Neutrophil (primary cell): Measurements from ENCODE around the gene NMB.

ENCODE experiments used
- H3K27ac ChIP-seq: fragments of 200-600 bp; sonication (generic); 2 replicates; pipeline ENCODE4 v1.5.1; 2016; ENCODE audit warnings: mild to moderate bottlenecking, moderate library complexity
- H3K27me3 ChIP-seq: fragments of 200-600 bp; sonication (generic); 2 replicates; pipeline ENCODE4 v1.6.0; 2016; ENCODE audit warnings: mild to moderate bottlenecking
- H3K36me3 ChIP-seq: fragments of 200-600 bp; sonication (generic); 2 replicates; pipeline ENCODE4 v1.5.1; 2017
- H3K4me1 ChIP-seq, 2 experiments: fragments of 200-600 bp in 1 of 2; sonication (generic) in 1 of 2; 1 replicate in 1 of 2; 2 replicates in 1 of 2; pipeline versions ENCODE4 v1.5.1 to v1.6.1; 2013 to 2016; ENCODE audit warnings: low read depth in 1 of 2, low read length in 1 of 2, mild to moderate bottlenecking in 1 of 2, moderate library complexity in 1 of 2; ENCODE audit not compliant: control insufficient read depth in 1 of 2, insufficient read depth in 1 of 2
- H3K4me3 ChIP-seq, 2 experiments: fragments of 200-600 bp in 1 of 2; sonication (generic) in 1 of 2; 1 replicate in 1 of 2; 2 replicates in 1 of 2; pipeline ENCODE4 v1.5.1; 2013 to 2016; ENCODE audit warnings: low read depth in 1 of 2, low read length in 1 of 2, mild to moderate bottlenecking in 1 of 2, moderate library complexity in 1 of 2
- H3K9me3 ChIP-seq: fragments of 200-600 bp; sonication (generic); 2 replicates; pipeline ENCODE4 v1.5.1; 2016
- TF ChIP-seq, protein P1 (sequence below): fragments of 200-600 bp; sonication (generic); IDR thresholded peaks from 2 replicates; pipeline ENCODE4 v1.5.1; 2016; ENCODE audit warnings: antibody characterized with exemption

The NMB gene

DNA sequence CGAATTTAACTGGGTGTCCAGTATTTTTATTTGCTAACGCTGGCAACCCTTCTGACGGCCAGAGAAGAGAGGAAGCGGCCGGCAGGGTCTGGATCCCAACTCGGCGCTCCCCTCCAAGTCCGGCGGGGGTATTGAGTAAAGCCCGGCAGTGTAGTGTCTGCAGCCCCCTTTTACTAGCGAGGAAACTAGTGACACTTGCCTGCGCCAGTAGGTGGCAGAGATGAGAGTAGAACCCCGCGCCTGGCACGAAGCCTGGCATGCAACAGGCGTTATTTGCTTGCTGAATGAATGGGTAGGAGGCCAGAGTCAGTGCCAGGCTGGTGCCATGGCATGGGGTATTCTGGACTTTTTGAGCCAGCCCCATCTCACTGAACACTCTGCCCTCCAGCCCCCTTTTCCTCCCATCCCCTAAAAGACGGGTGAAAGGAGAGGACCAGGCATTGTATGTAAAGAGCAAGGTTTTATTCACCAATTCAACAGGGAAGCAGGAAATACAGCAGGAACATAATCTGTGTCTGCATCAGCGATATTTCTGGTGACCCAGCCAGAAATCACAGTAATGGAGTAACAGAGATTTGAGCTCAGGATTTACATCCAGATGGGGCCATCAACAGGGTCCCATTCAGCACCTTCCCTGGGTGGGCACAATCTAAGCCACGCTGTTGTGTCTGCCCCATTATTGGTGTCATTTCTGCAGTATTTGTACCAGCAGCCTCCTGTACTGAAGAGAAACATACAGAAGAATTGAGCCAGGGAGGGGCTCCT is 3.1 kb downstream of the NMB start:
- H3K36me3 ChIP-seq: peaks cover 15% of the 10 kb centered on the region
- no peaks in the 10 kb centered on the region for H3K9me3 ChIP-seq
- TF ChIP-seq, protein P1, sequence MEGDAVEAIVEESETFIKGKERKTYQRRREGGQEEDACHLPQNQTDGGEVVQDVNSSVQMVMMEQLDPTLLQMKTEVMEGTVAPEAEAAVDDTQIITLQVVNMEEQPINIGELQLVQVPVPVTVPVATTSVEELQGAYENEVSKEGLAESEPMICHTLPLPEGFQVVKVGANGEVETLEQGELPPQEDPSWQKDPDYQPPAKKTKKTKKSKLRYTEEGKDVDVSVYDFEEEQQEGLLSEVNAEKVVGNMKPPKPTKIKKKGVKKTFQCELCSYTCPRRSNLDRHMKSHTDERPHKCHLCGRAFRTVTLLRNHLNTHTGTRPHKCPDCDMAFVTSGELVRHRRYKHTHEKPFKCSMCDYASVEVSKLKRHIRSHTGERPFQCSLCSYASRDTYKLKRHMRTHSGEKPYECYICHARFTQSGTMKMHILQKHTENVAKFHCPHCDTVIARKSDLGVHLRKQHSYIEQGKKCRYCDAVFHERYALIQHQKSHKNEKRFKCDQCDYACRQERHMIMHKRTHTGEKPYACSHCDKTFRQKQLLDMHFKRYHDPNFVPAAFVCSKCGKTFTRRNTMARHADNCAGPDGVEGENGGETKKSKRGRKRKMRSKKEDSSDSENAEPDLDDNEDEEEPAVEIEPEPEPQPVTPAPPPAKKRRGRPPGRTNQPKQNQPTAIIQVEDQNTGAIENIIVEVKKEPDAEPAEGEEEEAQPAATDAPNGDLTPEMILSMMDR: peak; percentile 67
- peak overlapping the region; percentile 91 to 98 for H3K4me3 ChIP-seq
- H3K27ac ChIP-seq: peak overlapping the region; percentile 88
- peaks cover 14% of the 10 kb centered on the region for H3K27me3 ChIP-seq
- peaks cover 31 to 36% of the 10 kb centered on the region in 2 experiments for H3K4me1 ChIP-seq

GRCh38 chr15:84653910-84654688 is 3.9 kb downstream of the NMB start, which contains the start of gene WDR73:
TSS of gene WDR73 (minus strand) at chr15:84654283. CDS start at chr15:84654274, 9 bp downstream.
- TF ChIP-seq, protein P1: no peak
- Histone ChIP-seq H3K9me3 (no peaks in the 10 kb centered on the region), H3K27me3 (peaks cover 14% of the 10 kb centered on the region), H3K27ac (peak within 1 kb of the TSS; percentile 88), H3K4me1 (peaks cover 31 to 36% of the 10 kb centered on the region in 2 experiments), H3K36me3 (peaks cover 19% of the 10 kb centered on the region), H3K4me3 (peak within 1 kb of the TSS; percentile 91 to 98)

DNA sequence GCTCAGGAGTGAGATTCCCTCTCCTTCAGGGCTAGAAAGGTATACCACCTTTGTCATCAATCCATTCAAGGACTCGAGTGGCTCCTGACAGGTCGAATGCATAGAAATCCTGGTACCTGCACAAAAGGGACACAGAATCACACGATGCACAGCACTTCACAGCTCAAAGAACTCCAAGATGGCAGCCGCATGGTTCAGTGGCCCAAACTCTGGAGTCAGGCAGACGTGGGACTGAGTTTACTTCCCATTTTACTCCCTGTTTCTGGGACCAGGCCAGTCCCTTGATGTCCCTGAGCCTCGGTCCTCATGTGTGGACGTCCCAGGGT is 4.5 kb downstream of the NMB start:
- Histone ChIP-seq H3K27me3 (peaks cover 14% of the 10 kb centered on the region), H3K27ac (peak overlapping the region; percentile 88), H3K4me1 (peaks cover 30 to 36% of the 10 kb centered on the region in 2 experiments), H3K9me3 (no peaks in the 10 kb centered on the region), H3K36me3 (peaks cover 19% of the 10 kb centered on the region), H3K4me3 (peak overlapping the region; percentile 91 to 98)
- TF ChIP-seq, protein P1: no peak

GRCh38 chr15:84649706-84650105 is 8.3 kb downstream of the NMB start:
- Histone ChIP-seq H3K36me3 (peaks cover 57% of the 10 kb centered on the region), H3K27ac (no peak overlapping the region), H3K4me3 (no peak overlapping the region), H3K4me1 (peaks cover 12 to 16% of the 10 kb centered on the region in 2 experiments), H3K9me3 (no peaks in the 10 kb centered on the region), H3K27me3 (no peaks in the 10 kb centered on the region)
- TF ChIP-seq, protein P1: no peak

DNA sequence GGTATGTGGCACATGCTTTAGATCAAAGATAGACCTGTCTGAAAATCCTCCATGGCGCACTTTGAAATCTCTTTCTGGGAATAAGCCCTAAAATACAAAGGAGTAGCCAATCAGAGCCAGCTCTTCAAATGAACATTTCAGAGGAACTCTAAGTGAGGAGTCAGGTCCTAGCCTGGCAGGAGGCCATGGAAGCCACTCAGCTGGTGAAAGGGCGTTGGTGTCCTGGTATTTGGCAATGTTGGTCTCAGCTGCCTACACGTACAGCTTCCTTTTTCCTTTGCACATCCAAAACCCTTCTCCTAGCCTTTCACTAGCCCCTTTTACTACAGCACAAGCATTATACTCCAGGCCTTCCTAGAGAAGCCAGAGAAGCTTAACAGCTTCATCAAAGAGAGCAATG is 9.5 kb downstream of the NMB start:
- Histone ChIP-seq H3K4me3 (no peak overlapping the region), H3K36me3 (peaks cover 68% of the 10 kb centered on the region), H3K9me3 (no peaks in the 10 kb centered on the region), H3K4me1 (peaks cover 4 to 5% of the 10 kb centered on the region in 2 experiments), H3K27ac (no peak overlapping the region), H3K27me3 (no peaks in the 10 kb centered on the region)
- TF ChIP-seq, protein P1: no peak
